A549 (cell line): Measurements from ENCODE around the gene ASIP. TPM values are rescaled to one million over a fixed set of nuclear protein-coding genes. Genes with fewer than 3 reads are reported as not detected.

Source experiments
- ATAC-seq, 2 experiments: fragments of 200-7000 bp in 1 of 2; fragments of >200 bp in 1 of 2; cut with Nextera tagmentation in 1 of 2; cut with Tn5 transposase in 1 of 2; 3 replicates each; pipeline versions ENCODE4 v1.8.0 to v1.9.1; 2018 to 2020; ENCODE audit warnings: mild to moderate bottlenecking in 1 of 2, moderate library complexity in 1 of 2
- CTCF ChIA-PET: fragments of 300-600 bp; sonication (Branson Sonifier 250); formaldehyde crosslinking; extraction: SDS; loops from one replicate; lab custom pipeline; 2021; ENCODE audit warnings: antibody characterized with exemption, inconsistent platforms; lab: Yijun Ruan, JAX
- POLR2A ChIA-PET: fragments of 350-600 bp; formaldehyde crosslinking; extraction: SDS; loops from one replicate; lab custom pipeline; 2021; ENCODE audit warnings: antibody characterized with exemption, inconsistent platforms; lab: Yijun Ruan, JAX
- DNase-seq, 2 experiments: peaks; one replicate each; pipeline versions ENCODE4 v3.0.0 to v3.0.0-alpha.2; 2011 to 2016; ENCODE audit warnings: low read depth in 1 of 2, low spot score in 1 of 2
- FAIRE-seq: peaks from 2 replicates; lab custom pipeline; 2011; peaks lifted over from hg19 to GRCh38; lab: Jason Lieb, UNC
- H3K27ac ChIP-seq, 2 experiments: fragments of >200 bp; sonication (Bioruptor Twin); formaldehyde crosslinking; 3 replicates each; pipeline ENCODE4 v1.5.1; 2016 to 2017
- H3K4me1 ChIP-seq: fragments of >200 bp; sonication (Bioruptor Twin); formaldehyde crosslinking; 3 replicates; pipeline ENCODE4 v1.6.1; 2016
- H3K4me2 ChIP-seq: fragments of >200 bp; sonication (Bioruptor Twin); formaldehyde crosslinking; 3 replicates; pipeline ENCODE4 v1.6.1; 2016
- H3K4me3 ChIP-seq: fragments of >200 bp; sonication (Bioruptor Twin); formaldehyde crosslinking; 3 replicates; pipeline ENCODE4 v1.5.1; 2016
- H3K9me3 ChIP-seq: fragments of >200 bp; sonication (Bioruptor Twin); formaldehyde crosslinking; 3 replicates; pipeline ENCODE4 v1.6.1; 2016
- BHLHE40 ChIP-seq: IDR thresholded peaks from 2 replicates; pipeline ENCODE4 v1.6.1; 2012; ENCODE audit warnings: low read depth, low read length, inconsistent platforms
- CBX8 ChIP-seq: fragments of 200-600 bp; sonication (generic); IDR thresholded peaks from 2 replicates; pipeline ENCODE4 v1.6.1; 2016
- CEBPB ChIP-seq, 2 experiments: fragments of >200 bp in 1 of 2; sonication (Bioruptor Twin) in 1 of 2; formaldehyde crosslinking in 1 of 2; IDR thresholded peaks; 2 replicates each; pipeline ENCODE4 v1.6.1; 2012 to 2016
- CHD2 ChIP-seq: fragments of 150-350 bp; IDR thresholded peaks from 2 replicates; pipeline ENCODE4 v1.6.1; 2014; ENCODE audit warnings: low read length; ENCODE audit not compliant: partially characterized antibody
- CHD4 ChIP-seq: fragments of 200-600 bp; sonication (generic); IDR thresholded peaks from 2 replicates; pipeline ENCODE4 v1.6.1; 2016; ENCODE audit warnings: antibody characterized with exemption, mild to moderate bottlenecking, borderline replicate concordance
- CTCF ChIP-seq: fragments of >200 bp; sonication (Bioruptor Twin); formaldehyde crosslinking; IDR thresholded peaks from 3 replicates; pipeline ENCODE4 v1.5.1; 2016
- EHF ChIP-seq: fragments of 250-450 bp; sonication (Bioruptor Pico); IDR thresholded peaks from 2 replicates; pipeline ENCODE4 v1.5.0; 2020; ENCODE audit warnings: mild to moderate bottlenecking
- ELK1 ChIP-seq: fragments of 150-350 bp; IDR thresholded peaks from 2 replicates; pipeline ENCODE4 v1.6.1; 2014; ENCODE audit warnings: low read depth, mild to moderate bottlenecking, low read length
- EP300 ChIP-seq, 2 experiments: fragments of >200 bp; sonication (Bioruptor Twin); formaldehyde crosslinking; IDR thresholded peaks; 2 replicates in 1 of 2; 3 replicates in 1 of 2; pipeline ENCODE4 v1.6.1; 2016 to 2017
- ESRRA ChIP-seq: fragments of 150-350 bp; IDR thresholded peaks from 2 replicates; pipeline ENCODE4 v1.6.1; 2014; ENCODE audit warnings: mild to moderate bottlenecking, low read length, borderline replicate concordance
- FOSB ChIP-seq: fragments of 250-450 bp; sonication (Bioruptor Pico); IDR thresholded peaks from 2 replicates; pipeline ENCODE4 v1.5.0; 2020; ENCODE audit warnings: mild to moderate bottlenecking, moderate library complexity
- FOSL2 ChIP-seq, 2 experiments: fragments of 450-650 bp in 1 of 2; fragments of >200 bp in 1 of 2; sonication (Bioruptor Twin) in 1 of 2; formaldehyde crosslinking; IDR thresholded peaks; 2 replicates each; pipeline versions ENCODE4 v1.5.0 to v1.6.1; 2016 to 2020; ENCODE audit warnings: mild to moderate bottlenecking in 1 of 2, moderate library complexity in 1 of 2
- FOXS1 ChIP-seq: fragments of 250-450 bp; sonication (Bioruptor Pico); IDR thresholded peaks from 2 replicates; pipeline ENCODE4 v1.5.0; 2020; ENCODE audit warnings: mild to moderate bottlenecking, moderate library complexity
- HDAC2 ChIP-seq: fragments of 200-600 bp; sonication (generic); IDR thresholded peaks from 2 replicates; pipeline ENCODE4 v1.6.1; 2016
- HEYL ChIP-seq: fragments of 250-450 bp; sonication (Bioruptor Pico); IDR thresholded peaks from 2 replicates; pipeline ENCODE4 v1.8.0; 2021; ENCODE audit warnings: mild to moderate bottlenecking, moderate library complexity
- HOXA7 ChIP-seq: fragments of 250-450 bp; sonication (Bioruptor Pico); IDR thresholded peaks from 2 replicates; pipeline ENCODE4 v1.5.0; 2020; ENCODE audit warnings: mild to moderate bottlenecking, moderate library complexity
- HOXB13 ChIP-seq: fragments of 250-450 bp; sonication (Bioruptor Pico); IDR thresholded peaks from 2 replicates; pipeline ENCODE4 v1.5.0; 2020; ENCODE audit warnings: low read depth, mild to moderate bottlenecking, moderate library complexity
- HOXB5 ChIP-seq: fragments of 250-450 bp; sonication (Bioruptor Pico); IDR thresholded peaks from 2 replicates; pipeline ENCODE4 v1.5.0; 2020; ENCODE audit warnings: mild to moderate bottlenecking, moderate library complexity
- JUN ChIP-seq, 2 experiments: fragments of >200 bp; sonication (Bioruptor Twin); formaldehyde crosslinking; IDR thresholded peaks; 2 replicates in 1 of 2; 3 replicates in 1 of 2; pipeline ENCODE4 v1.6.1; 2016 to 2017
- KDM5A ChIP-seq: fragments of 200-600 bp; sonication (generic); IDR thresholded peaks from 2 replicates; pipeline ENCODE4 v1.6.1; 2016; ENCODE audit warnings: antibody characterized with exemption, mild to moderate bottlenecking
- NFE2L2 ChIP-seq: fragments of 150-350 bp; conservative IDR thresholded peaks from 2 replicates; pipeline ENCODE4 v1.6.1; 2014; ENCODE audit warnings: low read length
- NPAS2 ChIP-seq: fragments of 250-450 bp; sonication (Bioruptor Pico); IDR thresholded peaks from 2 replicates; pipeline ENCODE4 v1.8.0; 2022; ENCODE audit warnings: mild to moderate bottlenecking, moderate library complexity, borderline replicate concordance
- NR3C1 ChIP-seq: fragments of >200 bp; sonication (Bioruptor Twin); formaldehyde crosslinking; IDR thresholded peaks from 3 replicates; pipeline ENCODE4 v1.6.1; 2017
- PHF8 ChIP-seq: fragments of 200-600 bp; sonication (generic); IDR thresholded peaks from 2 replicates; pipeline ENCODE4 v1.6.1; 2016; ENCODE audit warnings: low read depth, mild to moderate bottlenecking, antibody characterized with exemption, moderate library complexity, borderline replicate concordance
- RARB ChIP-seq: fragments of 250-450 bp; sonication (Bioruptor Pico); IDR thresholded peaks from 2 replicates; pipeline ENCODE4 v1.8.0; 2021; ENCODE audit warnings: mild to moderate bottlenecking, moderate library complexity
- SMC3 ChIP-seq: fragments of >200 bp; sonication (Bioruptor Twin); formaldehyde crosslinking; IDR thresholded peaks from 3 replicates; pipeline ENCODE4 v1.6.1; 2018; ENCODE audit warnings: inconsistent platforms
- SREBF2 ChIP-seq: fragments of 450-650 bp; IDR thresholded peaks from 2 replicates; pipeline ENCODE4 v1.6.1; 2014; ENCODE audit warnings: mild to moderate bottlenecking, moderate library complexity
- TFCP2L1 ChIP-seq: fragments of 250-450 bp; sonication (Bioruptor Pico); IDR thresholded peaks from 2 replicates; pipeline ENCODE4 v1.5.0; 2021; ENCODE audit warnings: mild to moderate bottlenecking
- TP53 ChIP-seq: fragments of 250-450 bp; sonication (Bioruptor Pico); IDR thresholded peaks from 2 replicates; pipeline ENCODE4 v1.5.0; 2021; ENCODE audit warnings: mild to moderate bottlenecking, moderate library complexity
- ZC3H11A ChIP-seq: fragments of 450-650 bp; IDR thresholded peaks from 2 replicates; pipeline ENCODE4 v1.6.1; 2014; ENCODE audit warnings: antibody characterized with exemption, mild to moderate bottlenecking
- ZNF302 ChIP-seq: fragments of 250-450 bp; sonication (Bioruptor Pico); IDR thresholded peaks from 2 replicates; pipeline ENCODE4 v1.9.0; 2021; ENCODE audit warnings: inconsistent platforms, mild to moderate bottlenecking, moderate library complexity
- WGBS: methylation state at CpG from one replicate; pipeline ENCODE4 v1.1.6; 2017; ENCODE audit errors: missing lambda C conversion rate; 5-methylcytosine and 5-hydroxymethylcytosine counted together
- polyA plus RNA-seq, 4 experiments: library from polyadenylated mRNA; depleted of rRNA in 3 of 4; stranded (reverse); fragments of >200 nt; fragmentation: RNase III in 1 of 4; extraction: RNeasy Plus Mini Kit Qiagen cat#74134 plus additional on column Dnase treatment in 1 of 4; gene quantifications; 2 replicates in 3 of 4; 3 replicates in 1 of 4; pipeline ENCODE4 v1.2.3, GENCODE V29; 2011 to 2017
- TF ChIP-seq, protein P1 (sequence below): fragments of >200 bp; sonication (Bioruptor Twin); formaldehyde crosslinking; IDR thresholded peaks from 2 replicates; pipeline ENCODE4 v1.6.1; 2016

The ASIP gene
- polyA plus RNA-seq, 2 of the 4 experiments (the other 2 are of a cell fraction) = not detected

DNA sequence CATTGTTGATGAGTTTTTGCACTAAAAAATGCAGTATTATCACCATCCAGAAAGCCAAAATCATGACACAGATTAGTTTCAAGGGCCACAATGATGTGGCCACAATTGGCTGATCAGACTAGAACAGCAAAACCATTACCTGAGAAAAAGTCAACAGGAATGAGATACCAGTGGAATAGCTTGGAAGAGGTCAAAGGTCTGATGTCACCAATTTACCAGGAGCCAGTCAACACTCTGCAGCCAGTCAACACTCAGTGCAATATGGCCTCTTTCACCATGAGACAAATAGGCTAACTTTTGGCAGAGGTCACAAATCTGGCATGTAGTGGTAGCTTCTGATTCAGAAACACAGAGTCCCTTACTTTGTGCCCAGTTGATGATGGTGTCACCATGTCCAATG lies 7.5 kb upstream of the ASIP start:
- no peak for ATAC-seq
- no peaks in the 10 kb centered on the region for H3K4me1 ChIP-seq
- CTCF ChIA-PET = interaction anchor here (0.8 to 2.0 kb wide), 4 partner anchors 12 to 36 kb away, joined by 3 to 6 read pairs (median 3); no protein-coding TSS in a partner anchor
- H3K9me3 ChIP-seq = peaks cover 17% of the 10 kb centered on the region; the same call in 1 of the 3 replicates
- H3K4me3 ChIP-seq = no peak overlapping the region
- POLR2A ChIA-PET = no interaction called here
- H3K4me2 ChIP-seq = no peak overlapping the region
- FAIRE-seq = no peak
- DNase-seq = no peak
- no peak overlapping the region for H3K27ac ChIP-seq
- TF ChIP-seq BHLHE40 (no peak), FOSL2 (IDR thresholded peaks at IDR 0.05) (no peak), FOSL2 (CRISPR knock-in tag; IDR thresholded peaks at IDR 0.05) (no peak), RARB (CRISPR knock-in tag) (no peak), EHF (CRISPR knock-in tag) (no peak), EP300 (IDR thresholded peaks at IDR 0.05) (no peak), CHD4 (no peak), TP53 (CRISPR knock-in tag) (no peak), HOXA7 (CRISPR knock-in tag) (no peak), HOXB13 (CRISPR knock-in tag) (no peak), SMC3 (no peak), CEBPB (IDR thresholded peaks at IDR 0.05) (no peak), JUN (IDR thresholded peaks at IDR 0.05) (no peak), NR3C1 (no peak), HOXB5 (CRISPR knock-in tag) (no peak), HDAC2 (no peak), TFCP2L1 (CRISPR knock-in tag) (no peak), KDM5A (no peak)

- TF ChIP-seq ZC3H11A (no peak), NFE2L2 (no peak), ELK1 (no peak), KDM5A (no peak), CBX8 (no peak), PHF8 (no peak), ZNF302 (no peak), TFCP2L1 (CRISPR knock-in tag) (no peak), CTCF (no peak), CHD2 (no peak), SREBF2 (no peak), FOXS1 (CRISPR knock-in tag) (no peak), CEBPB (IDR thresholded peaks at IDR 0.05) (no peak), FOSB (CRISPR knock-in tag) (no peak), ESRRA (no peak), JUN (IDR thresholded peaks at IDR 0.05) (no peak), HEYL (CRISPR knock-in tag) (no peak), NPAS2 (CRISPR knock-in tag) (no peak), HOXA7 (CRISPR knock-in tag) (no peak)
- TF ChIP-seq, protein P1, sequence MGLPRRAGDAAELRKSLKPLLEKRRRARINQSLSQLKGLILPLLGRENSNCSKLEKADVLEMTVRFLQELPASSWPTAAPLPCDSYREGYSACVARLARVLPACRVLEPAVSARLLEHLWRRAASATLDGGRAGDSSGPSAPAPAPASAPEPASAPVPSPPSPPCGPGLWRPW = no peak
- FAIRE-seq (no peak), DNase-seq (no peak), ATAC-seq (no peak)
- Histone ChIP-seq H3K4me1 (no peaks in the 10 kb centered on the region), H3K27ac (no peak overlapping the region), H3K4me3 (no peak overlapping the region), H3K9me3 (peaks cover 17% of the 10 kb centered on the region; the same call in 1 of the 3 replicates), H3K4me2 (no peak overlapping the region)
- 54% methylated on average over 1 of the region's 2 CpGs for WGBS
- CTCF ChIA-PET = interaction anchor here (1.4 kb wide), 2 partner anchors 9 to 13 kb away, joined by 3 to 4 read pairs; no protein-coding TSS in a partner anchor
- POLR2A ChIA-PET = no interaction called here
Observed at GRCh38 chr20:34235875-34236274, 5.3 kb upstream of the ASIP start.
